OCI-LY3 (cell line): ENCODE measurements around the gene TMEM126B.
"Not testable (repeated sequence)": the region's sequence is repeated elsewhere in the genome, so short reads cannot be mapped to it uniquely, and the experiment has no call there.

ENCODE experiments used
- H2AFZ ChIP-seq: fragments of 200-600, 300-600 bp; shearing (Covaris generic); 2 replicates; pipeline ENCODE4 v1.6.0; 2014; ENCODE audit warnings: antibody characterized with exemption, low read depth, low read length
- H3K27ac ChIP-seq: fragments of 200-600, 300-600 bp; sonication (generic); 2 replicates; pipeline ENCODE4 v1.5.1; 2014; ENCODE audit warnings: mild to moderate bottlenecking, low read length, moderate library complexity, mixed read lengths
- H3K27me3 ChIP-seq: fragments of 200-600, 300-600 bp; sonication (generic); 2 replicates; pipeline ENCODE4 v1.6.1; 2014; ENCODE audit warnings: low read depth, low read length, mixed read lengths
- H3K36me3 ChIP-seq: fragments of 200-600, 300-600 bp; sonication (generic); replicated peaks from 2 replicates; pipeline ENCODE3; 2014; ENCODE audit warnings: low read depth, low read length, mixed read lengths
- H3K4me1 ChIP-seq: fragments of 300-600, 200-600 bp; sonication (generic); 2 replicates; pipeline ENCODE4 v1.6.1; 2014; ENCODE audit warnings: low read length, mixed read lengths
- H3K4me2 ChIP-seq: fragments of 200-600, 300-600 bp; sonication (generic); 2 replicates; pipeline ENCODE4 v1.6.1; 2014; ENCODE audit warnings: low read length, mixed read lengths
- H3K4me3 ChIP-seq: fragments of 300-600, 200-600 bp; sonication (generic); 2 replicates; pipeline ENCODE4 v1.5.1; 2014; ENCODE audit warnings: antibody characterized with exemption, mild to moderate bottlenecking, low read length, moderate library complexity
- H3K79me2 ChIP-seq: fragments of 300-600, 200-600 bp; shearing (Covaris generic); 2 replicates; pipeline ENCODE4 v1.6.1; 2014; ENCODE audit warnings: mild to moderate bottlenecking, low read length, mixed read lengths
- H3K9ac ChIP-seq: fragments of 300-600, 200-600 bp; shearing (Covaris generic); 2 replicates; pipeline ENCODE4 v1.6.0; 2014; ENCODE audit warnings: mild to moderate bottlenecking, low read length, moderate library complexity
- H3K9me3 ChIP-seq: fragments of 200-600, 300-600 bp; shearing (Covaris generic); 2 replicates; pipeline ENCODE4 v1.6.1; 2014; ENCODE audit warnings: low read length, mixed read lengths; ENCODE audit not compliant: insufficient read depth
- H4K20me1 ChIP-seq: fragments of 200-600, 300-600 bp; sonication (generic); 2 replicates; pipeline ENCODE4 v1.6.1; 2016; ENCODE audit warnings: low read length, mixed read lengths; ENCODE audit not compliant: insufficient read depth
- CTCF ChIP-seq: fragments of 200-600, 300-600 bp; sonication (generic); IDR thresholded peaks from 2 replicates; pipeline ENCODE4 v1.5.1; 2014; ENCODE audit warnings: antibody characterized with exemption, low read length, low read depth
- EZH2phosphoT487 ChIP-seq: fragments of 200-600 bp; shearing (Covaris generic); IDR thresholded peaks from 2 replicates; pipeline ENCODE4 v1.6.1; 2018; ENCODE audit warnings: antibody characterized with exemption, mixed run types, low read depth

Gene TMEM126B

GRCh38 chr11:85664615-85665481 is 36.5 kb downstream of the TMEM126B start, which contains the start of gene CREBZF:
Gene CREBZF (minus strand): TSS chr11:85665129. CDS start chr11:85664875, 254 bp downstream.
- peaks cover 40% of the 10 kb centered on the region for H4K20me1 ChIP-seq
- H3K79me2 ChIP-seq, result peaks cover 50% of the 10 kb centered on the region
- H3K9me3 ChIP-seq, result no peaks in the 10 kb centered on the region
- peaks cover 32% of the 10 kb centered on the region for H3K4me1 ChIP-seq
- H2AFZ ChIP-seq, result peak within 1 kb of the TSS; percentile 96
- H3K36me3 ChIP-seq, result peaks cover 39% of the 10 kb centered on the region
- TF ChIP-seq CTCF (no peak), EZH2phosphoT487 (no peak)
- peak within 1 kb of the TSS; percentile 78 for H3K27ac ChIP-seq
- peak within 1 kb of the TSS; percentile 90 for H3K4me3 ChIP-seq
- peak within 1 kb of the TSS; percentile 98 for H3K4me2 ChIP-seq
- H3K9ac ChIP-seq, result peak within 1 kb of the TSS; percentile 95
- H3K27me3 ChIP-seq, result no peaks in the 10 kb centered on the region

- Histone ChIP-seq H3K4me2 (peak overlapping the region; percentile 98), H3K79me2 (peaks cover 41% of the 10 kb centered on the region), H3K9ac (peak overlapping the region; percentile 95), H4K20me1 (peaks cover 32% of the 10 kb centered on the region), H3K36me3 (peaks cover 30% of the 10 kb centered on the region), H3K4me1 (peaks cover 24% of the 10 kb centered on the region), H3K9me3 (no peaks in the 10 kb centered on the region), H2AFZ (peak overlapping the region; percentile 96), H3K27me3 (no peaks in the 10 kb centered on the region), H3K4me3 (peak overlapping the region; percentile 90), H3K27ac (no peak overlapping the region)
- TF ChIP-seq EZH2phosphoT487, result no peak
- no peak for TF ChIP-seq CTCF
Observed at GRCh38 chr11:85665733-85666132, 37.3 kb downstream of the TMEM126B start.

- Histone ChIP-seq H3K9ac (no peak overlapping the region), H2AFZ (peak overlapping the region; percentile 96; the same call in 1 of the 2 replicates), H3K9me3 (no peaks in the 10 kb centered on the region), H3K27ac (no peak overlapping the region), H3K27me3 (no peaks in the 10 kb centered on the region), H3K4me3 (no peak overlapping the region), H3K4me2 (no peak overlapping the region), H4K20me1 (peaks cover 22% of the 10 kb centered on the region), H3K4me1 (peaks cover 15% of the 10 kb centered on the region), H3K79me2 (peaks cover 32% of the 10 kb centered on the region), H3K36me3 (peaks cover 21% of the 10 kb centered on the region)
- TF ChIP-seq EZH2phosphoT487, result no peak
- no peak for TF ChIP-seq CTCF
Observed at GRCh38 chr11:85666687-85667086, 38.3 kb downstream of the TMEM126B start.

- peaks cover 8% of the 10 kb centered on the region for H3K4me1 ChIP-seq
- no peak overlapping the region for H3K27ac ChIP-seq
- H3K9me3 ChIP-seq, result no peaks in the 10 kb centered on the region
- peaks cover 8% of the 10 kb centered on the region for H4K20me1 ChIP-seq
- H3K36me3 ChIP-seq, result peaks cover 8% of the 10 kb centered on the region
- no peak overlapping the region for H3K4me2 ChIP-seq
- H3K27me3 ChIP-seq, result no peaks in the 10 kb centered on the region
- H3K79me2 ChIP-seq, result peaks cover 17% of the 10 kb centered on the region
- TF ChIP-seq EZH2phosphoT487 (no peak), CTCF (no peak)
- H2AFZ ChIP-seq, result no peak overlapping the region
- H3K9ac ChIP-seq, result no peak overlapping the region
- no peak overlapping the region for H3K4me3 ChIP-seq
Observed at GRCh38 chr11:85668157-85668556, 39.8 kb downstream of the TMEM126B start.

- H3K79me2 ChIP-seq, H3K27ac ChIP-seq: not testable (repeated sequence)
Observed at GRCh38 chr11:85670949-85671663, 42.7 kb downstream of the TMEM126B start.

More at GRCh38 chr11:85670949-85671663, 42.7 kb downstream of the TMEM126B start:
- not testable (repeated sequence) for H2AFZ ChIP-seq, H3K9me3 ChIP-seq, H3K36me3 ChIP-seq, H3K4me3 ChIP-seq, H3K27me3 ChIP-seq, H3K9ac ChIP-seq, H3K4me2 ChIP-seq, H4K20me1 ChIP-seq, H3K4me1 ChIP-seq
